SU-DHL-6 (cell line): Measurements from ENCODE around the gene HLTF.

Experiments
- H2AFZ ChIP-seq: fragments of 200-600 bp; sonication (generic); 2 replicates; pipeline ENCODE4 v1.6.1; 2014; ENCODE audit warnings: low read depth, mild to moderate bottlenecking, moderate library complexity, mixed read lengths, antibody characterized with exemption, low read length; ENCODE audit not compliant: severe bottlenecking
- H3F3A ChIP-seq: fragments of 200-600 bp; shearing (Covaris generic); 2 replicates; pipeline ENCODE4 v1.6.0; 2016; ENCODE audit warnings: antibody characterized with exemption, mild to moderate bottlenecking; ENCODE audit not compliant: insufficient read depth
- H3K27ac ChIP-seq: fragments of 200-600 bp; sonication (generic); 2 replicates; pipeline ENCODE4 v1.5.1; 2016; ENCODE audit warnings: low read depth, mild to moderate bottlenecking, low read length, moderate library complexity, mixed read lengths
- H3K27me3 ChIP-seq: fragments of 200-600 bp; sonication (generic), shearing (Covaris generic); 2 replicates; pipeline ENCODE4 v1.6.0; 2014; ENCODE audit warnings: mild to moderate bottlenecking, low read length
- H3K36me3 ChIP-seq: fragments of 200-600 bp; sonication (generic); 2 replicates; pipeline ENCODE4 v1.6.1; 2014; ENCODE audit warnings: mild to moderate bottlenecking, low read length, mixed read lengths
- H3K4me2 ChIP-seq: fragments of 300-600, 200-600 bp; shearing (Covaris generic), sonication (generic); 2 replicates; pipeline ENCODE4 v1.6.0; 2014; ENCODE audit warnings: low read length, low read depth, mild to moderate bottlenecking; ENCODE audit not compliant: poor library complexity, severe bottlenecking
- H3K4me3 ChIP-seq: fragments of 200-600 bp; sonication (generic); 2 replicates; pipeline ENCODE4 v1.5.1; 2014; ENCODE audit warnings: antibody characterized with exemption, low read length, mild to moderate bottlenecking, mixed read lengths; ENCODE audit not compliant: insufficient read depth, poor library complexity, severe bottlenecking
- H3K79me2 ChIP-seq: fragments of 200-600 bp; sonication (generic); 2 replicates; pipeline ENCODE4 v1.6.1; 2014; ENCODE audit warnings: mild to moderate bottlenecking, low read length, moderate library complexity; ENCODE audit not compliant: insufficient read depth
- H3K9ac ChIP-seq: fragments of 200-600 bp; sonication (generic); 2 replicates; pipeline ENCODE4 v1.7.0; 2014; ENCODE audit warnings: mild to moderate bottlenecking, low read length
- H3K9me2 ChIP-seq: fragments of 200-600 bp; sonication (generic); replicated peaks from 2 replicates; pipeline ENCODE4 v1.6.1; 2014; ENCODE audit warnings: low read length; ENCODE audit not compliant: insufficient read depth
- H3K9me3 ChIP-seq: fragments of 200-600 bp; sonication (generic); 2 replicates; pipeline ENCODE4 v1.6.1; 2014; ENCODE audit warnings: low read length, mixed read lengths; ENCODE audit not compliant: insufficient read depth
- H4K20me1 ChIP-seq: fragments of 200-600 bp; sonication (generic); 2 replicates; pipeline ENCODE4 v1.6.1; 2014; ENCODE audit warnings: low read depth, mild to moderate bottlenecking, antibody characterized with exemption, low read length, moderate library complexity, mixed read lengths
- EZH2phosphoT487 ChIP-seq: fragments of 200-600 bp; sonication (generic), shearing (Covaris generic); conservative IDR thresholded peaks from 2 replicates; pipeline ENCODE4 v1.6.1; 2018; ENCODE audit warnings: mild to moderate bottlenecking, antibody characterized with exemption, low read length, moderate library complexity, mixed read lengths
- TF ChIP-seq, protein P1 (sequence below): fragments of 200-600 bp; sonication (generic); IDR thresholded peaks from one replicate; pipeline ENCODE4 v1.5.1; 2017; ENCODE audit warnings: antibody characterized with exemption, mild to moderate bottlenecking, low read length, moderate library complexity; ENCODE audit not compliant: insufficient read depth, poor library complexity, severe bottlenecking

Gene HLTF

DNA sequence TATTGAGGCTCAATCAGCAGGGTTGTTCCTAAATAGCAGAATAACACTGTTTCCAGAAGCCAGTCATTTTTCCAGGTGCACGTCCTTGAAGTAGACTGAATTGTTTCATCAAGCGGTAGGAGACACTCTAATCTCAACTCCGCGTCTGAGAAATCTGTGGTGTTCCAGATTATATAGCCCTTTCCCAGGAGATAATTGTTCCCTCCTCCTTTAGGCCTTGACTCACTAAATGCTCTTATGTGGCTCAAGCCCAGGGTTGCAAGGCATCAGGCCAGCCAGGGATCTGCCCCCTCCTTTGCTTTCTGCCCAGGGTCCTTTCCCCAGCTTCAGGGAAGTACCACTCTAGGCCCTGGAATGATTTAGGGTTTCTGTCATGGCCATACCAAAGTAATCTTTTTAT is 5.7 kb upstream of the HLTF start:
- Histone ChIP-seq H3K36me3 (no peaks in the 10 kb centered on the region), H3K9me2 (no peaks in the 10 kb centered on the region), H4K20me1 (no peaks in the 10 kb centered on the region), H3K9ac (no peak overlapping the region), H3K27ac (no peak overlapping the region), H3K9me3 (no peaks in the 10 kb centered on the region), H3K79me2 (no peaks in the 10 kb centered on the region), H3K27me3 (no peaks in the 10 kb centered on the region), H2AFZ (no peak overlapping the region), H3K4me2 (no peak overlapping the region), H3K4me3 (no peak overlapping the region), H3F3A (no peaks in the 10 kb centered on the region)
- no peak for TF ChIP-seq EZH2phosphoT487
- TF ChIP-seq, protein P1, sequence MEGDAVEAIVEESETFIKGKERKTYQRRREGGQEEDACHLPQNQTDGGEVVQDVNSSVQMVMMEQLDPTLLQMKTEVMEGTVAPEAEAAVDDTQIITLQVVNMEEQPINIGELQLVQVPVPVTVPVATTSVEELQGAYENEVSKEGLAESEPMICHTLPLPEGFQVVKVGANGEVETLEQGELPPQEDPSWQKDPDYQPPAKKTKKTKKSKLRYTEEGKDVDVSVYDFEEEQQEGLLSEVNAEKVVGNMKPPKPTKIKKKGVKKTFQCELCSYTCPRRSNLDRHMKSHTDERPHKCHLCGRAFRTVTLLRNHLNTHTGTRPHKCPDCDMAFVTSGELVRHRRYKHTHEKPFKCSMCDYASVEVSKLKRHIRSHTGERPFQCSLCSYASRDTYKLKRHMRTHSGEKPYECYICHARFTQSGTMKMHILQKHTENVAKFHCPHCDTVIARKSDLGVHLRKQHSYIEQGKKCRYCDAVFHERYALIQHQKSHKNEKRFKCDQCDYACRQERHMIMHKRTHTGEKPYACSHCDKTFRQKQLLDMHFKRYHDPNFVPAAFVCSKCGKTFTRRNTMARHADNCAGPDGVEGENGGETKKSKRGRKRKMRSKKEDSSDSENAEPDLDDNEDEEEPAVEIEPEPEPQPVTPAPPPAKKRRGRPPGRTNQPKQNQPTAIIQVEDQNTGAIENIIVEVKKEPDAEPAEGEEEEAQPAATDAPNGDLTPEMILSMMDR, result no peak

DNA sequence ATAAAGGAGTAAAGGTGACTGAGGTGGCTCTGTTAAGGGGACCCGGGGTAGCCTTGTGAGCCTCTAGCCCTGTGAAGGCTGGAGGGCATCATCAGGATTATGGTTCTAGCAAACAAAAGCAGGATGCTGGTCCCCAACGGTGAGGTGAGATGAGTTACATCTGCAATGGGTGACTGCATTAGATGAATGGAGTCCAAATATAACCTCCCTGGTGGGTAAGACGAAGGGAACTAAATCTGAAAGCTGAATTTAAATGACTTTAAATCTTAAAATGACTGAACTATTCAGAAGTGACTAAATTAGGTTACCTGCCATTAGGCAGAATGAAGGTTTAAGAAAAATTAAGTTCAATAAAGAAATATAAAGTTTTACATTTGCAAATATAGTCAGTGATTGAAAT is 4.6 kb upstream of the HLTF start:
- no peaks in the 10 kb centered on the region for H3K36me3 ChIP-seq
- H3F3A ChIP-seq, result no peaks in the 10 kb centered on the region
- no peaks in the 10 kb centered on the region for H4K20me1 ChIP-seq
- no peaks in the 10 kb centered on the region for H3K9me3 ChIP-seq
- peak overlapping the region; percentile 56 for H2AFZ ChIP-seq
- no peak overlapping the region for H3K27ac ChIP-seq
- H3K4me3 ChIP-seq, result no peak overlapping the region
- no peaks in the 10 kb centered on the region for H3K9me2 ChIP-seq
- H3K79me2 ChIP-seq, result peaks cover 4% of the 10 kb centered on the region; the same call in 1 of the 2 replicates
- H3K4me2 ChIP-seq, result no peak overlapping the region
- no peaks in the 10 kb centered on the region for H3K27me3 ChIP-seq
- H3K9ac ChIP-seq, result no peak overlapping the region
- no peak for TF ChIP-seq EZH2phosphoT487
- TF ChIP-seq, protein P1, result no peak

GRCh38 chr3:149090461-149090860 is 4.1 kb upstream of the HLTF start:
- Histone ChIP-seq H3K9ac (no peak overlapping the region), H3K27me3 (no peaks in the 10 kb centered on the region), H2AFZ (no peak overlapping the region), H4K20me1 (no peaks in the 10 kb centered on the region), H3K4me3 (no peak overlapping the region), H3K9me2 (no peaks in the 10 kb centered on the region), H3K36me3 (no peaks in the 10 kb centered on the region), H3K27ac (no peak overlapping the region), H3K9me3 (no peaks in the 10 kb centered on the region), H3F3A (no peaks in the 10 kb centered on the region), H3K79me2 (peaks cover 8% of the 10 kb centered on the region), H3K4me2 (no peak overlapping the region)
- no peak for TF ChIP-seq EZH2phosphoT487
- TF ChIP-seq, protein P1, result no peak
